WTC11 (cell line): ENCODE data around the gene AMDHD2. TPM values are rescaled to one million over a fixed set of nuclear protein-coding genes. Genes with fewer than 3 reads are reported as not detected.

Experiments used
- ATAC-seq: fragments of 200-7000 bp; cut with Tn5 transposase; 2 replicates; pipeline ENCODE4 v1.10.0; 2021; ENCODE audit warnings: mild to moderate bottlenecking, moderate library complexity
- CTCF ChIA-PET: fragments of 300-600 bp; sonication (Branson Sonifier 250); formaldehyde crosslinking; loops from one replicate; lab custom pipeline; 2021; ENCODE audit warnings: antibody characterized with exemption; lab: Charles Lee
- POLR2A ChIA-PET: fragments of 350-600 bp; sonication (Branson Sonifier 250); formaldehyde crosslinking; loops from one replicate; lab custom pipeline; 2021; ENCODE audit warnings: antibody characterized with exemption; lab: Charles Lee
- DNase-seq: peaks from one replicate; pipeline ENCODE4 v3.0.0; 2021; ENCODE audit warnings: low spot score
- H3K27ac Mint-ChIP-seq: 2 replicates; pipeline ENCODE4 v1.8.0; 2021; ENCODE audit warnings: mixed read lengths
- H3K27me3 Mint-ChIP-seq: 2 replicates; pipeline ENCODE4 v1.8.0; 2021; ENCODE audit warnings: low read depth, mild to moderate bottlenecking, moderate library complexity, mixed read lengths
- H3K36me3 Mint-ChIP-seq: 2 replicates; pipeline ENCODE4 v1.8.0; 2021; ENCODE audit warnings: mixed read lengths
- H3K4me1 Mint-ChIP-seq: 2 replicates; pipeline ENCODE4 v1.8.0; 2022; ENCODE audit warnings: mixed read lengths
- H3K4me3 Mint-ChIP-seq: 2 replicates; pipeline ENCODE4 v1.8.0; 2021; ENCODE audit warnings: mild to moderate bottlenecking, moderate library complexity, mixed read lengths
- H3K9me3 Mint-ChIP-seq: 2 replicates; pipeline ENCODE4 v1.8.0; 2021; ENCODE audit warnings: mixed read lengths
- CREM ChIP-seq: sonication (generic); formaldehyde crosslinking; IDR thresholded peaks from 2 replicates; pipeline ENCODE4 v1.8.1; 2022; ENCODE audit warnings: mild to moderate bottlenecking, missing genetic modification reagents, moderate library complexity
- FOXP1 ChIP-seq: sonication (generic); formaldehyde crosslinking; IDR thresholded peaks from 2 replicates; pipeline ENCODE4 v1.8.0; 2022; ENCODE audit warnings: missing genetic modification reagents, mild to moderate bottlenecking, moderate library complexity, borderline replicate concordance
- HMGXB4 ChIP-seq: sonication (generic); formaldehyde crosslinking; IDR thresholded peaks from 2 replicates; pipeline ENCODE4 v1.8.1; 2023; ENCODE audit warnings: mild to moderate bottlenecking, moderate library complexity, missing genetic modification reagents
- NFE2L1 ChIP-seq: sonication (generic); formaldehyde crosslinking; IDR thresholded peaks from 2 replicates; pipeline ENCODE4 v1.8.1; 2023; ENCODE audit warnings: missing genetic modification reagents
- NR2C2 ChIP-seq: sonication (generic); formaldehyde crosslinking; IDR thresholded peaks from 2 replicates; pipeline ENCODE4 v1.8.0; 2022; ENCODE audit warnings: mild to moderate bottlenecking, missing genetic modification reagents
- TEAD4 ChIP-seq: sonication (generic); formaldehyde crosslinking; IDR thresholded peaks from 2 replicates; pipeline ENCODE4 v1.8.0; 2022; ENCODE audit warnings: mild to moderate bottlenecking, missing genetic modification reagents
- ZBTB21 ChIP-seq: sonication (generic); formaldehyde crosslinking; IDR thresholded peaks from 2 replicates; pipeline ENCODE4 v1.8.1; 2023; ENCODE audit warnings: mild to moderate bottlenecking, missing genetic modification reagents, borderline replicate concordance
- ZNF416 ChIP-seq: fragments of 250-450 bp; sonication (Bioruptor Pico); IDR thresholded peaks from 2 replicates; pipeline ENCODE4 v1.9.0; 2021; ENCODE audit warnings: mild to moderate bottlenecking, inconsistent platforms
- ZNF512 ChIP-seq: sonication (generic); formaldehyde crosslinking; IDR thresholded peaks from 2 replicates; pipeline ENCODE4 v1.8.1; 2022; ENCODE audit warnings: missing genetic modification reagents, borderline replicate concordance
- ZSCAN18 ChIP-seq: fragments of 250-450 bp; sonication (Bioruptor Pico); IDR thresholded peaks from 2 replicates; pipeline ENCODE4 v2.1.2; 2022; ENCODE audit warnings: mild to moderate bottlenecking, moderate library complexity
- total RNA-seq: library from RNA; stranded (reverse); gene quantifications from 3 replicates; pipeline ENCODE4 v1.2.3, GENCODE V29; 2021
- TF ChIP-seq, protein P1 (sequence below): sonication (generic); formaldehyde crosslinking; IDR thresholded peaks from 2 replicates; pipeline ENCODE4 v1.8.1; 2022; ENCODE audit warnings: low read depth, mild to moderate bottlenecking, moderate library complexity, missing genetic modification reagents, borderline replicate concordance
- TF ChIP-seq, protein P2 (sequence below): fragments of 200-600 bp; IDR thresholded peaks from 2 replicates; pipeline ENCODE4 v1.8.0; 2022; ENCODE audit warnings: antibody characterized with exemption
- TF ChIP-seq, protein P3 (sequence below): fragments of 250-450 bp; sonication (Bioruptor Pico); conservative IDR thresholded peaks from 2 replicates; pipeline ENCODE4 v1.9.0; 2021; ENCODE audit warnings: mild to moderate bottlenecking

Gene AMDHD2
- total RNA-seq, 1 experiment from 2014 or later, result 70.9 TPM

DNA sequence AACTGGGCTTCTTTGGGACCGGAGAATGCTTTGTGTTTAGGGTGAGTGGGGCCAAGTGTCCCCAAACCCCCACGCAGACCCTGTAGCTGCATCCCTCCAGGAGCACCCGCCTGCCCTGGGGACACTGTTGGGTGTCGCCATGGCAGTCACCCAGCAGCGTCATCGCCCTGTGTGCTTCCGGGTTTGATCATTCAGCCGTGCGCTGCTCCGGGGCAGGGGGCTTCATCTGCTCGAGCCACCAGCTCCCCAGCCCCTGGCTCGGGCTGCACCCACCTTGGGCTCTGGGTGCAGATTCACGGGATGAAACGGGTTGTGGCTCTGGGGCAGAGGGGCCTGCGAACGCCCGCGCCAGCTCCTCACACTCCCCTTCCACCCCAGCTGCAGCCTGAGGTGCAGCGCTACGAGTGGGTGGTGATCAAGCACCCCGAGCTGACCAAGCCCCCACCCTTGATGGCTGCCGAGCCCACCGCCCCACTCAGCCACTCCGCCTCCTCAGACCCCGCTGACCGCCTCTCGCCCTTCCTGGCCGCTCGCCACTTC, 20.2 kb upstream of the AMDHD2 start (continued):
- TF ChIP-seq, protein P1, sequence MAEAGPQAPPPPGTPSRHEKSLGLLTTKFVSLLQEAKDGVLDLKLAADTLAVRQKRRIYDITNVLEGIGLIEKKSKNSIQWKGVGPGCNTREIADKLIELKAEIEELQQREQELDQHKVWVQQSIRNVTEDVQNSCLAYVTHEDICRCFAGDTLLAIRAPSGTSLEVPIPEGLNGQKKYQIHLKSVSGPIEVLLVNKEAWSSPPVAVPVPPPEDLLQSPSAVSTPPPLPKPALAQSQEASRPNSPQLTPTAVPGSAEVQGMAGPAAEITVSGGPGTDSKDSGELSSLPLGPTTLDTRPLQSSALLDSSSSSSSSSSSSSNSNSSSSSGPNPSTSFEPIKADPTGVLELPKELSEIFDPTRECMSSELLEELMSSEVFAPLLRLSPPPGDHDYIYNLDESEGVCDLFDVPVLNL (CRISPR knock-in tag), result no peak
- TF ChIP-seq, protein P2, sequence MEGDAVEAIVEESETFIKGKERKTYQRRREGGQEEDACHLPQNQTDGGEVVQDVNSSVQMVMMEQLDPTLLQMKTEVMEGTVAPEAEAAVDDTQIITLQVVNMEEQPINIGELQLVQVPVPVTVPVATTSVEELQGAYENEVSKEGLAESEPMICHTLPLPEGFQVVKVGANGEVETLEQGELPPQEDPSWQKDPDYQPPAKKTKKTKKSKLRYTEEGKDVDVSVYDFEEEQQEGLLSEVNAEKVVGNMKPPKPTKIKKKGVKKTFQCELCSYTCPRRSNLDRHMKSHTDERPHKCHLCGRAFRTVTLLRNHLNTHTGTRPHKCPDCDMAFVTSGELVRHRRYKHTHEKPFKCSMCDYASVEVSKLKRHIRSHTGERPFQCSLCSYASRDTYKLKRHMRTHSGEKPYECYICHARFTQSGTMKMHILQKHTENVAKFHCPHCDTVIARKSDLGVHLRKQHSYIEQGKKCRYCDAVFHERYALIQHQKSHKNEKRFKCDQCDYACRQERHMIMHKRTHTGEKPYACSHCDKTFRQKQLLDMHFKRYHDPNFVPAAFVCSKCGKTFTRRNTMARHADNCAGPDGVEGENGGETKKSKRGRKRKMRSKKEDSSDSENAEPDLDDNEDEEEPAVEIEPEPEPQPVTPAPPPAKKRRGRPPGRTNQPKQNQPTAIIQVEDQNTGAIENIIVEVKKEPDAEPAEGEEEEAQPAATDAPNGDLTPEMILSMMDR, result no peak
- TF ChIP-seq ZNF416 (CRISPR knock-in tag) (no peak), CREM (CRISPR knock-in tag) (no peak), FOXP1 (no peak)
- TF ChIP-seq, all 79 proteins: peak for 0

DNA sequence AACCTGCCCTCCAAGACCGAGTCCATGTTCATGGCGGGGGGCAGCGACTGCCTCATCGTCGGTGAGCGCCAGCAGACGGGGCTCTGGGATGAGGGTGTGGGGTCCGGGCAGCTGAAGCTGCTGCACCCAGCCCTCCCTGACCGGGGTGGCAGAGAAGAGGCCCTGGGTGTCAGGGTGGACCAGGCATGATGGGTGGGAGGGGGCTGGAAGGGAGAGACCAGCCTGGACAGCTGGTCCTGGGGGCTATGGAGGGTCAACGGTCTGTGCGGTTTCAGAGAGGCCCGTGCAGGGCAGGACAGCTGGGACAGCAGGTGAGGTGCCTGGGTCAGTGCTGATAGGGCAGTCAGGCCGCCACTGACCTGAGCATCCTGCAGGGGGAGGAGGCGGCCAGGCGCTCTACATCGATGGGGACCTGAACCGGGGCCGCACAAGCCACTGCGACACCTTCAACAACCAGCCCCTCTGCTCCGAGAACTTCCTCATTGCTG, 19.7 kb upstream of the AMDHD2 start:
- H3K27me3 Mint-ChIP-seq, result no peaks in the 10 kb centered on the region
- TF ChIP-seq, protein P1 (CRISPR knock-in tag), result no peak
- TF ChIP-seq ZNF512 (CRISPR knock-in tag) (no peak), NFE2L1 (CRISPR knock-in tag) (no peak), HMGXB4 (CRISPR knock-in tag) (no peak), NR2C2 (CRISPR knock-in tag) (no peak), TEAD4 (CRISPR knock-in tag) (no peak), ZSCAN18 (CRISPR knock-in tag) (no peak), ZBTB21 (CRISPR knock-in tag) (no peak), FOXP1 (no peak)
- TF ChIP-seq, protein P3, sequence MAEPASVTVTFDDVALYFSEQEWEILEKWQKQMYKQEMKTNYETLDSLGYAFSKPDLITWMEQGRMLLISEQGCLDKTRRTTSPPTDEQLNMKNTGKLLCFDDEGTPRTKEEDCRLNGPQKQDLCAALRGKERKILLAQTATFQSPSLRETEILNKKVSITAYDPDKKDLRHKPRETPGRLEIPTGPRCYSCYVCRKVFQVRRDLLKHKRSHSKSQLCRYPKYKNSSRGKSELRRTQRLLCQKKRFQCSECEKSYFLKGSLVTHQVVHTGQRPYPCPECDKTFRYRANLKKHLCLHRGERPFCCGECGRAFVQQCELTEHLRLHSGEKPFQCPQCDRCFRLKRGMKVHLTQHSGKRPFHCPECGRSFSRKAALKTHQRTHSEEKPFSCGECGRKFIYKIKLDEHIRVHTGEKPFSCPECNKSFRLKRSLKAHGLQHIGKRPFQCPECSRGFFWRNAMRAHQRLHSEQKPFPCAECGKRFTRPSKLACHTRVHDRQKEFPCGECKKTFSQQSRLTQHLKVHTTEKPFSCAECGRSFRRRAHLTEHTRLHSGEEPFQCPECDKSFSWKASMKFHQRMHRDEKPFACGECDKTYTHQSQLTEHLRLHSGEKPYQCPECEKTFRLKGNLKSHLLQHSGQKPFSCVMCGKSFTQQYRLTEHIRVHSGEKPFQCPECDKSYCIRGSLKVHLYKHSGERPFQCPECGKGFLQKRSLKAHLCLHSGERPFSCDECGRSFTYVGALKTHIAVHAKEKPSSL (CRISPR knock-in tag), result no peak
- ATAC-seq (peak; percentile 5; the same call in 1 of the 2 replicates), DNase-seq (peak; percentile 41)
- H3K4me3 Mint-ChIP-seq, result no peak overlapping the region
- H3K36me3 Mint-ChIP-seq, result peaks cover 5% of the 10 kb centered on the region
- H3K27ac Mint-ChIP-seq, result no peak overlapping the region
- ChIA-PET POLR2A (interaction anchor here (1.4 to 1.5 kb wide), 2 partner anchors 41 to 249 kb away, joined by 5 to 13 read pairs; partner anchors contain the start of genes ECI1 and TEDC2), CTCF (interaction anchor here (0.5 to 3.5 kb wide), 39 partner anchors 8 to 497 kb away, joined by 3 to 57 read pairs (median 8); partner anchors contain the start of genes ABCA3, AMDHD2, ATP6V0C and CCNF)
- no peaks in the 10 kb centered on the region for H3K9me3 Mint-ChIP-seq
- H3K4me1 Mint-ChIP-seq, result peaks cover 4% of the 10 kb centered on the region
